ENCODE data around the gene SNX17.
A peak's percentile ranks its signal among the peaks of the same experiment; 100 is the strongest.

SNX17 gene

GRCh38 chr2:27407798-27408491 lies 37.5 kb downstream of the SNX17 start:
- DNase-seq, result no peak

DNA sequence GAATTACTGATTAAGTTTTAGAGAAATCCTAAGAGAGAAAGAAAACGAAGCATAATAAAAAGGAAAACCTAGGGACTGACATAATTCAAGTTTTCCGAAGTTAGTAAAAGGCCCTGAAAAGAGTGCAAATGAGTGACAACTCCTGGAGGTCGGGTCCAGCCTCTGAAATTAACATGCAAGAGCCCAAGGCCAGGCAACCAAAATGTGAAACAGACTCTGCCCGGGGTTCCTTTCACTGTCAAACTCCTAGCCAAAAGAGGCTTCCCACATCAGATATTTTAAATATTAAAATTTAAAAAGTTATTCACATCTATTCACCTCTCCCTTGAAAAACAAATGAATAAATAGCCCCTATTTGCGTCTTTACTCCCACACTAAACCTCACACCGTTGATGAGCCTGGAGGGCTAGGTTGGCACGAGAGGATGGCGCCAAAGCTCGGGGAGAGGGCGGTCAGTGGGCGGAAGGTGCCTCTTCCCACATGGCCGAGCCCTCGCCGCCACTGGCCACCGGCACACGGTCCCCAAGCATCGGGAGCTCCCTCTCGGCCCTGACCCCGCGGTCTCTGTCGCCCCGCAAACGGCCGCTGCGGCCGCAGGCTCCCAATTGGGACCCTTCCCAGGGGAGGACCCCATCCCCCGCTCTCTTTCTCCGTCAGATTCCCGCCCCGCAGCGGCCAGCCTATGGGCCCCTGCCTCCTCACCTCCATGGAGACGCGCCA lies 38.3 kb downstream of the SNX17 start:
- no peak for DNase-seq

DNA sequence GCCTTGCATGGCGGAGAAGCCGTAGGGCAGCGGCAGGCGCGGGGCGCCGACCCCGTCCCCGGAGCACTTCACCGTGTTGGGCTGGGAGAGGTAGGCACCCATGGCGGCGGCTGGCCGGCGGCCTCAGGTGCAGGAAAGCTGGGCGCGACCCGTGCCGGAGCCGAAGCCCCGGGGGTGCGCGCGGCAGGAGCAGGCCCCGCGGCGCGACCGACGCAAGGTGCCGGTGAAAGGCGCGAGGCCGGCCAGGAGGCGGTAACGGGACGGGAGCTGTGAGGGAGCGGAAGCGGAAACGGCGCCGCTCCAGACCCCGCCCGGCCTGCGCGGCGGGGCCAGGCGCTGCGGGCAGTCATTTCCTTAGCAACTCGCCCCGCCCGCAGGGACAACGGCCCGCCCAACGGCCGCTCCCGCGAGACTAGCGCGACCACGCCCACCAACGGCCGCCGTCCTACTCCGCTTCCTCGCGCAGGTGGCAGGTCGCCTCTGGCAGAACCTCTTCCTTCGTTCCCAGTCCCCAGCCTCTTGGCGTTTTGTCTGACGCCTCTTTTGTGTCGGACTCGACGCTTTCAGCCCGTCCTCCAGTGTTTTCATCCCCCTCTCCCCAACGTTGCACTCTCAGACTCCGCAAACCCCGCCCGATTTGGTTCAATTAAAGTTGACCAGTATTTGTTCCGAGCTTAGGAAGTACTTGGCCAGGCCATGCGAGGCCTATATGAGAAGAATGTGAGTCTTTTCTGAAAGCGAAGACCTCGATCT lies 39.1 kb downstream of the SNX17 start, which contains the start of gene PPM1G:
Gene PPM1G, minus strand, starts transcription at position 271 of the 753 bp plus-strand sequence. Its CDS starts 169 bp downstream, at position 102.
- peak; percentile 99 for DNase-seq

DNA sequence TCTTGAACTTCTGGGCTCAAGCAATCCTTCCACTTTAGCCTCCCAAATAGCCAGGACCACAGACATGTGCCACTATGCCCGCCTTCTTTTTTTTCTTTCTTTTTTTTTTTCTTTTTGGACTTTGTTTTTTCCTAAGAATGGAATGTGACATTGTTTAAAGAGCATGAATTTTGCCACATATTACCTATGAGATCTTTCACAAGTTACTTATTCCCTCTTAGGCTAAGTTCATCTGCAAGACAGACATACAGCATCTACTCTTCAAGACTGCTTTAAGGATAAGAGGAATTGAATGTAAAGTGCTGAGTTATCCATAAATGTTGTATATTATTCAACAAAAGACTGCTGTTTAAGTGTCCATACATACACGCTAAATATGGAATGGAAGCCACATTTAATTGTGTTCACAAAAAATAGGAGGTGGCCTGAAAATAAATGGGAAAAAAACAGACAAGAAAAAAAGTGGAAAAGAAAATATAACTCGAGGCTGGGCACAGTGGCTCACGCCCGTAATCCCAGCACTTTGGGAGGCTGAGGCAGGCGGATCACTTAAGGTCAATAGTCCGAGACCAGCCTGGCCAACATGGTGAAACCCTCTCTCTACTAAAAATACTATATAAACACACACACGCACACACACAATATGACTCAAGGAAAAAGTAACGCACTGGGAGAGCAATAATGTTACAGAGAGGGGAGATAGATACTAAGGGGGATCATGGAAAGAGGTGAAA lies 42.2 kb downstream of the SNX17 start:
- no peak for DNase-seq

DNA sequence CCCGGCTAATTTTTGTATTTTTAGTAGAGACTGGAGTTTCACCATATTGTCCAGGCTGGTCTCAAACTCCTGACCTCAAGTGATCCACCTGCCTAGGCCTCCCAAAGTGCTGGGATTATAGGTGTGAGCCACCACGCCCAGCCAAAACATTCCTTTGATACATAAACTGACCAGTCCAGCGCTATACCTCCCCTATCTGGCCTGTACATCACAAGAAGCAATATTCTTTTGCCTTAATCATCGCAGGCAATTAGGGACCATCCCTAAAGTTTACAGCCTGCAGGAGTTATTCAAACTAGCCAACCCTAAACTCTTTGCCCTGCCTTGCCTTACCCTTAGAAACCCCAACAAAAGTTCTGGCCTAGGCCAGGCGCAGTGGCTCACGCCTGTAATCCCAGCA lies 45.7 kb downstream of the SNX17 start:
- DNase-seq, result no peak

DNA sequence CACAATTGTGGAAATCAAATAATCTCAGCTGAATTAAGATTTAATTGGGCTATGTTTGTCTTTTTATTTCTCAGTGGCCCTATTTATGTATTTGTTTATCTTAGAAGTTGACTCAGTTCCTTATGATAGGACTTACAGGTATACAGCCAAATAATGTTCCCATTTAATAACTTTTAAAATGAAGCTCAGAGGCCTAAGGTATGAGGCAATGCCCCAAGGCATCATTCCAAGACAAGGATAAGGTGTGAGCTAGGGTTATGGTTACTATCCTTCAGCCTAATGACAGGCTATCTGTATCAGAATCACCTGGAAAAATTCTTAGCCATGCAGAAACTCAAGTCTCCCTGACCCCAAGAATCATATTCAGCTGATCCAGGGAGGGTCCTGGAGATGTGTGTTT lies 50.6 kb downstream of the SNX17 start:
- no peak for DNase-seq

GRCh38 chr2:27421660-27422250 lies 51.3 kb downstream of the SNX17 start:
- DNase-seq, result no peak

DNA sequence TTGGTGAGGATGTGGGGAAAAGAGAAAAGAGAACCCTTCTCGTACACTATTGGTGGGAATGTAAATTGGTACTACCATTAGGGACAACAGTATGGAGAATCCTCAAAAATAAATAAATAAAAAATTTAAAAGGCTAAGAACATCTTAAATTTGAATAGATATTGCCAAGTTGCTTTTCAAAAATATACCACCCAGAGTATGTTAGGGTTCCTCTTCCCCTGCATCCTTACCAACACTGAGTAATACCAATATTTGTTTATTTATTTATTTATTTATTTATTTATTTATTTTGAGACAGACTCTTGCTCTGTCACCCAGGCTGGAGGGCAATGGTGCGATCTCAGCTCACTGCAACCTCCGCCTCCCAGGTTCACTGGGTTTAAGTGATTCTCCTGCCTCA lies 52.5 kb downstream of the SNX17 start:
- DNase-seq, result no peak

GRCh38 chr2:27425039-27425438 lies 54.6 kb downstream of the SNX17 start:
- peak; percentile 10 for DNase-seq
